IMR-90 (cell line): ENCODE data around the gene TCAP. TPM values are rescaled to one million over a fixed set of nuclear protein-coding genes. Genes with fewer than 3 reads are reported as not detected.

Experiments used
- ATAC-seq: fragments of 200-7000 bp; cut with Tn5 transposase; 2 replicates; pipeline ENCODE4 v1.9.1; 2020; ENCODE audit warnings: low read depth, mild to moderate bottlenecking, moderate library complexity
- BruUV-seq: library from RNA; stranded (reverse); fragments of 400-500 nt; replicated peaks from 2 replicates; lab custom pipeline; 2021; lab: Mats Ljungman, UMichigan
- CTCF ChIA-PET: fragments of 300-600 bp; formaldehyde crosslinking; extraction: SDS; loops from one replicate; lab custom pipeline; 2021; ENCODE audit warnings: antibody characterized with exemption; lab: Yijun Ruan, JAX
- POLR2A ChIA-PET: fragments of 300-600 bp; sonication (Branson Sonifier 250); formaldehyde crosslinking; loops from one replicate; lab custom pipeline; 2022; ENCODE audit warnings: antibody characterized with exemption; ENCODE audit not compliant: unreplicated experiment; lab: Charles Lee
- DNase-seq: peaks from one replicate; pipeline ENCODE4 v3.0.0; 2013
- H2AFZ ChIP-seq: replicated peaks from 2 replicates; pipeline ENCODE3; 2013; ENCODE audit warnings: low read length, mild to moderate bottlenecking; ENCODE audit not compliant: poor library complexity
- H2AK5ac ChIP-seq: 2 replicates; pipeline ENCODE4 v1.6.1; 2013; ENCODE audit warnings: low read depth, low read length, inconsistent platforms
- H2AK9ac ChIP-seq: replicated peaks from 2 replicates; pipeline ENCODE3; 2013; ENCODE audit warnings: mild to moderate bottlenecking, low read depth, low read length, moderate library complexity; ENCODE audit not compliant: poor library complexity
- H2BK120ac ChIP-seq: 2 replicates; pipeline ENCODE4 v1.6.1; 2013; ENCODE audit warnings: low read depth, low read length, inconsistent platforms
- H2BK15ac ChIP-seq: 3 replicates; pipeline ENCODE4 v1.6.1; 2013; ENCODE audit warnings: low read depth, low read length, inconsistent platforms
- H2BK20ac ChIP-seq: 2 replicates; pipeline ENCODE4 v1.6.1; 2013; ENCODE audit warnings: low read depth, mild to moderate bottlenecking, inconsistent platforms, low read length, moderate library complexity
- H2BK5ac ChIP-seq: 2 replicates; pipeline ENCODE4 v1.6.1; 2013; ENCODE audit warnings: mild to moderate bottlenecking, low read depth, low read length, inconsistent platforms; ENCODE audit not compliant: poor library complexity, severe bottlenecking
- H3K14ac ChIP-seq: replicated peaks from 2 replicates; pipeline ENCODE4 v1.6.1; 2013; ENCODE audit warnings: low read depth, low read length, inconsistent platforms
- H3K18ac ChIP-seq: 2 replicates; pipeline ENCODE4 v1.6.1; 2013; ENCODE audit warnings: low read depth, low read length, control low read depth
- H3K23ac ChIP-seq: 2 replicates; pipeline ENCODE4 v1.6.1; 2013; ENCODE audit warnings: low read depth, low read length, inconsistent platforms
- H3K27ac ChIP-seq: 2 replicates; pipeline ENCODE4 v1.5.1; 2013; ENCODE audit warnings: mild to moderate bottlenecking, control low read depth, low read length; ENCODE audit not compliant: insufficient read depth
- H3K27me3 ChIP-seq: 2 replicates; pipeline ENCODE4 v1.6.1; 2013; ENCODE audit warnings: low read length; ENCODE audit not compliant: control insufficient read depth, insufficient read depth
- H3K36me3 ChIP-seq: 2 replicates; pipeline ENCODE4 v1.6.1; 2013; ENCODE audit warnings: low read length, mixed read lengths; ENCODE audit not compliant: control insufficient read depth, insufficient read depth
- H3K4ac ChIP-seq: 2 replicates; pipeline ENCODE4 v1.6.1; 2013; ENCODE audit warnings: low read depth, low read length, inconsistent platforms
- H3K4me1 ChIP-seq: 2 replicates; pipeline ENCODE4 v1.6.1; 2013; ENCODE audit warnings: low read length, mixed read lengths; ENCODE audit not compliant: control insufficient read depth, insufficient read depth
- H3K4me2 ChIP-seq: 2 replicates; pipeline ENCODE4 v1.6.1; 2013; ENCODE audit warnings: low read depth, mild to moderate bottlenecking, control low read depth, low read length, moderate library complexity
- H3K4me3 ChIP-seq: 2 replicates; pipeline ENCODE4 v1.5.1; 2013; ENCODE audit warnings: low read depth, mild to moderate bottlenecking, control low read depth, low read length, moderate library complexity; ENCODE audit not compliant: insufficient read depth
- H3K56ac ChIP-seq: 2 replicates; pipeline ENCODE4 v1.6.1; 2013; ENCODE audit warnings: low read length, inconsistent platforms; ENCODE audit not compliant: insufficient read depth; ENCODE audit errors: extremely low read depth
- H3K79me1 ChIP-seq, 2 experiments: 2 replicates each; pipeline ENCODE4 v1.6.1; 2013; ENCODE audit warnings: low read length in 2 of 2, inconsistent platforms in 1 of 2, low read depth in 1 of 2
- H3K9ac ChIP-seq: 2 replicates; pipeline ENCODE4 v1.6.1; 2013; ENCODE audit warnings: low read depth, low read length, control low read depth
- H3K9me1 ChIP-seq: 2 replicates; pipeline ENCODE4 v1.6.1; 2013; ENCODE audit warnings: low read length, inconsistent platforms; ENCODE audit not compliant: insufficient read depth
- H3K9me3 ChIP-seq: 2 replicates; pipeline ENCODE4 v1.6.1; 2013; ENCODE audit warnings: low read length; ENCODE audit not compliant: control insufficient read depth, insufficient read depth
- H4K20me1 ChIP-seq: 2 replicates; pipeline ENCODE4 v1.6.1; 2013; ENCODE audit warnings: low read length, inconsistent platforms; ENCODE audit not compliant: insufficient read depth
- H4K5ac ChIP-seq: 2 replicates; pipeline ENCODE4 v1.6.1; 2013; ENCODE audit warnings: mild to moderate bottlenecking, low read depth, low read length, control low read depth
- H4K8ac ChIP-seq, 2 experiments: 2 replicates each; pipeline ENCODE4 v1.6.1; 2013; ENCODE audit warnings: low read depth in 2 of 2, low read length in 2 of 2, control low read depth in 1 of 2, inconsistent platforms in 1 of 2
- H4K91ac ChIP-seq: 2 replicates; pipeline ENCODE4 v1.6.1; 2013; ENCODE audit warnings: low read depth, low read length, inconsistent platforms; ENCODE audit not compliant: insufficient read depth
- BHLHE40 ChIP-seq: fragments of 150-350 bp; IDR thresholded peaks from 2 replicates; pipeline ENCODE4 v1.6.1; 2016; ENCODE audit warnings: mild to moderate bottlenecking, low read depth, low read length
- CEBPB ChIP-seq: IDR thresholded peaks from 2 replicates; pipeline ENCODE4 v1.6.1; 2012; ENCODE audit warnings: low read depth, low read length, improper control_type of control experiment
- CHD1 ChIP-seq: IDR thresholded peaks from 2 replicates; pipeline ENCODE4 v1.6.1; 2012; ENCODE audit warnings: low read depth, low read length, improper control_type of control experiment
- CTCF ChIP-seq: conservative IDR thresholded peaks from 2 replicates; pipeline ENCODE4 v1.5.1; 2012; ENCODE audit warnings: mild to moderate bottlenecking, low read depth, low read length, improper control_type of control experiment
- ELK1 ChIP-seq: fragments of 150-350 bp; IDR thresholded peaks from 2 replicates; pipeline ENCODE4 v1.6.1; 2016; ENCODE audit warnings: low read depth, mild to moderate bottlenecking, low read length, moderate library complexity, borderline replicate concordance
- FOS ChIP-seq: fragments of 150-350 bp; IDR thresholded peaks from 2 replicates; pipeline ENCODE4 v1.6.1; 2016; ENCODE audit warnings: low read depth, low read length
- MAFK ChIP-seq: IDR thresholded peaks from 2 replicates; pipeline ENCODE4 v1.6.1; 2012; ENCODE audit warnings: low read depth, low read length, improper control_type of control experiment
- MAZ ChIP-seq: IDR thresholded peaks from 2 replicates; pipeline ENCODE4 v1.6.1; 2012; ENCODE audit warnings: low read depth, mild to moderate bottlenecking, low read length, improper control_type of control experiment, moderate library complexity, borderline replicate concordance
- MXI1 ChIP-seq: IDR thresholded peaks from 2 replicates; pipeline ENCODE4 v1.6.1; 2012; ENCODE audit warnings: low read depth, mild to moderate bottlenecking, low read length, moderate library complexity, borderline replicate concordance
- NFE2L2 ChIP-seq: fragments of 150-350 bp; IDR thresholded peaks from 2 replicates; pipeline ENCODE4 v1.6.1; 2016; ENCODE audit warnings: low read depth, mild to moderate bottlenecking, low read length
- POLR2A ChIP-seq: IDR thresholded peaks from 2 replicates; pipeline ENCODE4 v1.6.1; 2012; ENCODE audit warnings: mild to moderate bottlenecking, low read depth, low read length
- RAD21 ChIP-seq: IDR thresholded peaks from 2 replicates; pipeline ENCODE4 v1.6.1; 2012; ENCODE audit warnings: low read length, improper control_type of control experiment
- RCOR1 ChIP-seq: IDR thresholded peaks from 2 replicates; pipeline ENCODE4 v1.6.1; 2012; ENCODE audit warnings: mild to moderate bottlenecking, low read length, improper control_type of control experiment; ENCODE audit not compliant: insufficient replicate concordance
- RFX5 ChIP-seq: IDR thresholded peaks from 2 replicates; pipeline ENCODE4 v1.8.0; 2012; ENCODE audit warnings: low read depth, mild to moderate bottlenecking, low read length, moderate library complexity
- SMC3 ChIP-seq: fragments of 150-350 bp; IDR thresholded peaks from 2 replicates; pipeline ENCODE4 v1.6.1; 2016; ENCODE audit warnings: low read depth, mild to moderate bottlenecking, antibody characterized with exemption, low read length, moderate library complexity
- WGBS, 2 experiments: methylation state at CpG; one replicate each; pipeline versions ENCODE4 v1.1.5 to v1.1.7; 2013; ENCODE audit warnings: missing lambda C conversion rate in 2 of 2; ENCODE audit not compliant: insufficient read length in 1 of 2; ENCODE audit errors: extremely low coverage in 2 of 2; 5-methylcytosine and 5-hydroxymethylcytosine counted together
- dilution Hi-C: fragments of 300-500 bp; cut with HindIII; formaldehyde crosslinking; loops from one replicate; pipeline ENCODE4 v1.14.3; 2018; ENCODE audit warnings: low sequenced_read_pairs; ENCODE audit not compliant: unreplicated experiment
- in situ Hi-C: fragments of 300-500 bp; cut with MboI; formaldehyde crosslinking; loops from 3 replicates; pipeline ENCODE4 v1.14.3; 2019; ENCODE audit warnings: low sequenced_read_pairs, inconsistent platforms, mixed read lengths
- intact Hi-C: fragments of 100-400 bp; cut with micrococcal nuclease; formaldehyde crosslinking; loops from 2 replicates; pipeline ENCODE4 v1.10.0; 2022
- polyA plus RNA-seq, 3 experiments: library from polyadenylated mRNA; depleted of rRNA; stranded (reverse); fragments of >200 nt; gene quantifications; 2 replicates each; pipeline ENCODE4 v1.2.3, GENCODE V29; 2012; ENCODE audit warnings: low replicate concordance in 1 of 3
- total RNA-seq: library from RNA; depleted of rRNA; stranded (reverse); fragments of >200 nt; gene quantifications from 2 replicates; pipeline ENCODE4 v1.2.3, GENCODE V29; 2012
- TF ChIP-seq, protein P1 (sequence below): fragments of 150-350 bp; IDR thresholded peaks from 2 replicates; pipeline ENCODE4 v1.6.1; 2017; ENCODE audit warnings: mild to moderate bottlenecking, antibody characterized with exemption, low read length, low read depth

Gene TCAP
- total and polyA plus RNA-seq, 2 of the 4 experiments (the other 2 are of a cell fraction): under 0.01 to 0.21 TPM

DNA sequence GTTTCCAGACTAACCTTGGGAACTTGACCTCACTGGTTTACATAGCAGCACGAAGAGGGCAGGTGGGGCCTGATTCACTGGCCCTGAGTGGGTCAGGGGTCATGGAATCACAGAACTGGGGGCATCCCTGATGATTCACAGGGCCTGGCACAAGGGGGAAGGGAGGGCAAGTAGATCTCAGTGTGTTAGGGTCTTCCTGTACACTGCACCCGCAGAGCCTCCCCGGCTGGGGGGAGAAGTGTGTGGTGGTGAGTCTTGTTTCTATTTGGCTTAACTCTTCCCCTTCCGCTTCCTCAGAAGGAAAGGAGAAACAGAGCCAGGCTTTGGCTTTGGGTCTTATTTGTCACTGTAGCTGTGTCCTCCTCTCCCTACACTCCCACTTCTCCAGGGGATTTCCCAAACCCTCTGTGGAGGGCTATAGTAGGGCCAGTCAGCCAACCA is 24.5 kb upstream of the TCAP start:
- H3K4ac ChIP-seq: no peak overlapping the region
- no peak overlapping the region for H2BK5ac ChIP-seq
- intact Hi-C loops: no loop called here
- no peak overlapping the region for H4K91ac ChIP-seq
- no peak overlapping the region for H3K18ac ChIP-seq
- BruUV-seq: no TSS peak
- dilution Hi-C loops: no loop called here
- ChIA-PET POLR2A (no interaction called here), CTCF (no interaction called here)
- H2AK5ac ChIP-seq: no peak overlapping the region
- ATAC-seq (no peak), DNase-seq (no peak)
- WGBS, 2 experiments: no CpG with 5 or more reads among the region's 4 CpGs
- peaks cover 54% of the 10 kb centered on the region for H4K20me1 ChIP-seq
- peaks cover 49% of the 10 kb centered on the region for H3K9me1 ChIP-seq
- TF ChIP-seq ELK1 (no peak), MXI1 (no peak), MAZ (no peak), RAD21 (no peak), CHD1 (no peak), MAFK (no peak), RCOR1 (no peak), NFE2L2 (no peak), CEBPB (no peak), FOS (no peak), RFX5 (no peak), SMC3 (no peak), BHLHE40 (no peak), CTCF (no peak), POLR2A (no peak)
- TF ChIP-seq, protein P1, sequence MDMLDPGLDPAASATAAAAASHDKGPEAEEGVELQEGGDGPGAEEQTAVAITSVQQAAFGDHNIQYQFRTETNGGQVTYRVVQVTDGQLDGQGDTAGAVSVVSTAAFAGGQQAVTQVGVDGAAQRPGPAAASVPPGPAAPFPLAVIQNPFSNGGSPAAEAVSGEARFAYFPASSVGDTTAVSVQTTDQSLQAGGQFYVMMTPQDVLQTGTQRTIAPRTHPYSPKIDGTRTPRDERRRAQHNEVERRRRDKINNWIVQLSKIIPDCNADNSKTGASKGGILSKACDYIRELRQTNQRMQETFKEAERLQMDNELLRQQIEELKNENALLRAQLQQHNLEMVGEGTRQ: no peak
- no peak overlapping the region for H2AK9ac ChIP-seq
- no peak overlapping the region for H3K27ac ChIP-seq
- no peak overlapping the region for H3K4me2 ChIP-seq
- H3K14ac ChIP-seq: no peak overlapping the region
- H3K4me1 ChIP-seq: peaks cover 25% of the 10 kb centered on the region
- in situ Hi-C loops: no loop called here
- no peak overlapping the region for H3K4me3 ChIP-seq
- no peaks in the 10 kb centered on the region for H3K36me3 ChIP-seq
- no peak overlapping the region for H3K23ac ChIP-seq
- H3K27me3 ChIP-seq: no peaks in the 10 kb centered on the region
- no peak overlapping the region for H2BK20ac ChIP-seq
- H2BK120ac ChIP-seq: no peak overlapping the region
- no peak overlapping the region for H3K9ac ChIP-seq
- H3K56ac ChIP-seq: no peak overlapping the region
- no peaks in the 10 kb centered on the region for H3K9me3 ChIP-seq
- peaks cover 43 to 94% of the 10 kb centered on the region in 2 experiments for H3K79me1 ChIP-seq
- H2AFZ ChIP-seq: no peak overlapping the region
- H4K5ac ChIP-seq: no peak overlapping the region
- no peak overlapping the region for H2BK15ac ChIP-seq
- H4K8ac ChIP-seq: no peak overlapping the region
